WTC11 (cell line): ENCODE data around the gene SLC48A1. TPM values are rescaled to one million over a fixed set of nuclear protein-coding genes. Genes with fewer than 3 reads are reported as not detected.

Source experiments
- ATAC-seq: fragments of 200-7000 bp; cut with Tn5 transposase; 2 replicates; pipeline ENCODE4 v1.10.0; 2021; ENCODE audit warnings: mild to moderate bottlenecking, moderate library complexity
- CTCF ChIA-PET: fragments of 300-600 bp; sonication (Branson Sonifier 250); formaldehyde crosslinking; loops from one replicate; lab custom pipeline; 2021; ENCODE audit warnings: antibody characterized with exemption; lab: Charles Lee
- POLR2A ChIA-PET: fragments of 350-600 bp; sonication (Branson Sonifier 250); formaldehyde crosslinking; loops from one replicate; lab custom pipeline; 2021; ENCODE audit warnings: antibody characterized with exemption; lab: Charles Lee
- DNase-seq: peaks from one replicate; pipeline ENCODE4 v3.0.0; 2021; ENCODE audit warnings: low spot score
- H3K27ac Mint-ChIP-seq: 2 replicates; pipeline ENCODE4 v1.8.0; 2021; ENCODE audit warnings: mixed read lengths
- H3K27me3 Mint-ChIP-seq: 2 replicates; pipeline ENCODE4 v1.8.0; 2021; ENCODE audit warnings: low read depth, mild to moderate bottlenecking, moderate library complexity, mixed read lengths
- H3K36me3 Mint-ChIP-seq: 2 replicates; pipeline ENCODE4 v1.8.0; 2021; ENCODE audit warnings: mixed read lengths
- H3K4me1 Mint-ChIP-seq: 2 replicates; pipeline ENCODE4 v1.8.0; 2022; ENCODE audit warnings: mixed read lengths
- H3K4me3 Mint-ChIP-seq: 2 replicates; pipeline ENCODE4 v1.8.0; 2021; ENCODE audit warnings: mild to moderate bottlenecking, moderate library complexity, mixed read lengths
- H3K9me3 Mint-ChIP-seq: 2 replicates; pipeline ENCODE4 v1.8.0; 2021; ENCODE audit warnings: mixed read lengths
- CREB1 ChIP-seq: sonication (generic); formaldehyde crosslinking; IDR thresholded peaks from 2 replicates; pipeline ENCODE4 v1.8.0; 2023; ENCODE audit warnings: mild to moderate bottlenecking, missing genetic modification reagents
- E2F5 ChIP-seq: sonication (generic); formaldehyde crosslinking; IDR thresholded peaks from 2 replicates; pipeline ENCODE4 v1.8.1; 2022; ENCODE audit warnings: mild to moderate bottlenecking, moderate library complexity, missing genetic modification reagents
- EMX1 ChIP-seq: fragments of 250-450 bp; sonication (Bioruptor Pico); IDR thresholded peaks from 2 replicates; pipeline ENCODE4 v1.8.0; 2021; ENCODE audit warnings: mild to moderate bottlenecking
- FOXK1 ChIP-seq: sonication (generic); formaldehyde crosslinking; IDR thresholded peaks from 2 replicates; pipeline ENCODE4 v1.8.0; 2022; ENCODE audit warnings: mild to moderate bottlenecking, moderate library complexity, missing genetic modification reagents
- FOXP1 ChIP-seq: sonication (generic); formaldehyde crosslinking; IDR thresholded peaks from 2 replicates; pipeline ENCODE4 v1.8.0; 2022; ENCODE audit warnings: missing genetic modification reagents, mild to moderate bottlenecking, moderate library complexity, borderline replicate concordance
- GTF2I ChIP-seq: fragments of 250-450 bp; sonication (Bioruptor Pico); conservative IDR thresholded peaks from 2 replicates; pipeline ENCODE4 v1.4.0; 2021; ENCODE audit warnings: mild to moderate bottlenecking
- IRF2 ChIP-seq: sonication (generic); formaldehyde crosslinking; IDR thresholded peaks from 2 replicates; pipeline ENCODE4 v1.8.0; 2022; ENCODE audit warnings: low read depth, missing genetic modification reagents, borderline replicate concordance
- MLX ChIP-seq: sonication (generic); formaldehyde crosslinking; IDR thresholded peaks from 2 replicates; pipeline ENCODE4 v1.8.1; 2023; ENCODE audit warnings: mild to moderate bottlenecking, missing genetic modification reagents, moderate library complexity
- SOX15 ChIP-seq: fragments of 250-450 bp; sonication (Bioruptor Pico); IDR thresholded peaks from 2 replicates; pipeline ENCODE4 v1.9.0; 2021; ENCODE audit warnings: mild to moderate bottlenecking
- SP1 ChIP-seq: sonication (generic); formaldehyde crosslinking; conservative IDR thresholded peaks from 2 replicates; pipeline ENCODE4 v1.8.1; 2022; ENCODE audit warnings: missing genetic modification reagents
- ZBTB43 ChIP-seq: sonication (generic); formaldehyde crosslinking; IDR thresholded peaks from 2 replicates; pipeline ENCODE4 v1.8.1; 2023; ENCODE audit warnings: mild to moderate bottlenecking, missing genetic modification reagents
- ZNF281 ChIP-seq: sonication (generic); formaldehyde crosslinking; IDR thresholded peaks from 2 replicates; pipeline ENCODE4 v1.8.0; 2023; ENCODE audit warnings: mild to moderate bottlenecking, missing genetic modification reagents
- ZSCAN18 ChIP-seq: fragments of 250-450 bp; sonication (Bioruptor Pico); IDR thresholded peaks from 2 replicates; pipeline ENCODE4 v2.1.2; 2022; ENCODE audit warnings: mild to moderate bottlenecking, moderate library complexity
- total RNA-seq: library from RNA; stranded (reverse); gene quantifications from 3 replicates; pipeline ENCODE4 v1.2.3, GENCODE V29; 2021

SLC48A1 gene
- total RNA-seq, 1 experiment from 2014 or later: 13.8 TPM

GRCh38 chr12:47787596-47788319, 14.7 kb downstream of the SLC48A1 start:
- Mint-ChIP-seq H3K27me3 (no peaks in the 10 kb centered on the region), H3K27ac (no peak overlapping the region), H3K4me3 (no peak overlapping the region), H3K4me1 (no peaks in the 10 kb centered on the region), H3K9me3 (no peaks in the 10 kb centered on the region), H3K36me3 (peaks cover 56% of the 10 kb centered on the region)
- TF ChIP-seq FOXK1 (CRISPR knock-in tag) (no peak), ZNF281 (CRISPR knock-in tag) (no peak), CREB1 (no peak), ZBTB43 (CRISPR knock-in tag) (no peak), FOXP1 (CRISPR knock-in tag) (no peak), EMX1 (CRISPR knock-in tag) (no peak), MLX (CRISPR knock-in tag) (no peak), GTF2I (CRISPR knock-in tag) (no peak), SP1 (CRISPR knock-in tag) (no peak), IRF2 (no peak), ZSCAN18 (CRISPR knock-in tag) (no peak)
- ChIA-PET POLR2A (no interaction called here), CTCF (interaction anchor here (0.9 to 4.2 kb wide), 5 partner anchors 8 to 51 kb away, joined by 3 to 36 read pairs (median 5); no protein-coding TSS in a partner anchor)
- no peak for DNase-seq
- ATAC-seq: no peak

GRCh38 chr12:47789141-47789540, 16.1 kb downstream of the SLC48A1 start:
- H3K9me3 Mint-ChIP-seq: no peaks in the 10 kb centered on the region
- ChIA-PET CTCF (interaction anchor here (1.5 to 4.2 kb wide), 5 partner anchors 9 to 49 kb away, joined by 3 to 36 read pairs (median 13); no protein-coding TSS in a partner anchor), POLR2A (no interaction called here)
- DNase-seq (no peak), ATAC-seq (no peak)
- H3K27ac Mint-ChIP-seq: no peak overlapping the region
- TF ChIP-seq E2F5 (CRISPR knock-in tag) (no peak), SOX15 (CRISPR knock-in tag) (no peak)
- peaks cover 63% of the 10 kb centered on the region for H3K36me3 Mint-ChIP-seq
- no peak overlapping the region for H3K4me3 Mint-ChIP-seq
- H3K4me1 Mint-ChIP-seq: no peaks in the 10 kb centered on the region
- H3K27me3 Mint-ChIP-seq: no peaks in the 10 kb centered on the region
